Breast epithelium (tissue), 4 donors: Measurements from ENCODE around the gene SERPINA1. TPM values are rescaled to one million over a fixed set of nuclear protein-coding genes. Genes with fewer than 3 reads are reported as not detected.

ENCODE experiments used
- DNase-seq, 2 donors: peaks; one replicate each; pipeline ENCODE4 v3.0.0-alpha.2; 2019; ENCODE audit warnings: low spot score in 2 of 2
- H3K27ac ChIP-seq, 2 donors: fragments of 200-600 bp; sonication (generic) in 1 of 2; one replicate each; pipeline ENCODE4 v1.5.1; 2016 to 2019; ENCODE audit warnings: mild to moderate bottlenecking in 1 of 2
- H3K27me3 ChIP-seq, 2 donors: fragments of 200-600 bp; sonication (generic) in 1 of 2; one replicate each; pipeline versions ENCODE4 v1.5.1 to v1.6.0; 2017 to 2019; ENCODE audit warnings: control low read depth in 1 of 2, mild to moderate bottlenecking in 1 of 2
- H3K36me3 ChIP-seq: fragments of 200-600 bp; one replicate; pipeline ENCODE4 v1.5.1; 2019
- H3K4me1 ChIP-seq, 2 donors: fragments of 200-600 bp; sonication (generic); one replicate each; pipeline ENCODE4 v1.5.1; 2016 to 2019; ENCODE audit warnings: control low read depth in 1 of 2
- H3K4me3 ChIP-seq, 3 donors: fragments of 200-600 bp; sonication (generic); 1 replicate in 2 of 3; 2 replicates in 1 of 3; pipeline ENCODE4 v1.5.1; 2016 to 2019; ENCODE audit warnings: mild to moderate bottlenecking in 3 of 3, moderate library complexity in 2 of 3
- H3K9me3 ChIP-seq, 2 donors: fragments of 200-600 bp; sonication (generic) in 1 of 2; one replicate each; pipeline ENCODE4 v1.5.1; 2016 to 2019; ENCODE audit warnings: control low read depth in 1 of 2
- POLR2A ChIP-seq: fragments of 450-650 bp; IDR thresholded peaks from one replicate; pipeline ENCODE4 v1.6.1; 2016; ENCODE audit warnings: antibody characterized with exemption, mild to moderate bottlenecking, moderate library complexity
- POLR2AphosphoS5 ChIP-seq, 3 donors: sonication (generic); formaldehyde crosslinking; IDR thresholded peaks; one replicate each; pipeline ENCODE4 v1.6.1; 2017; ENCODE audit warnings: antibody characterized with exemption in 3 of 3
- intact Hi-C: fragments of 100-400 bp; cut with DNase I; formaldehyde crosslinking; loops from one replicate; pipeline ENCODE4 v1.15.1; 2023; ENCODE audit warnings: low total_unique reads
- total RNA-seq, 3 donors: library from RNA; depleted of rRNA; stranded (reverse); fragments of >200 nt; gene quantifications; one replicate each; pipeline ENCODE4 v1.1.0, GENCODE V29; 2016
- TF ChIP-seq, protein P1 (sequence below), 3 donors: fragments of 450-650 bp; IDR thresholded peaks; one replicate each; pipeline ENCODE4 v1.5.1; 2016 to 2017; ENCODE audit warnings: antibody characterized with exemption in 3 of 3, mild to moderate bottlenecking in 3 of 3, moderate library complexity in 3 of 3

The SERPINA1 gene
- total RNA-seq, result 100 to 1,000 TPM in 1 of 3 donors, 10 to 100 TPM in 1, 1 to 10 TPM in 1; 7.5 to 200 (median 42.6) TPM

DNA sequence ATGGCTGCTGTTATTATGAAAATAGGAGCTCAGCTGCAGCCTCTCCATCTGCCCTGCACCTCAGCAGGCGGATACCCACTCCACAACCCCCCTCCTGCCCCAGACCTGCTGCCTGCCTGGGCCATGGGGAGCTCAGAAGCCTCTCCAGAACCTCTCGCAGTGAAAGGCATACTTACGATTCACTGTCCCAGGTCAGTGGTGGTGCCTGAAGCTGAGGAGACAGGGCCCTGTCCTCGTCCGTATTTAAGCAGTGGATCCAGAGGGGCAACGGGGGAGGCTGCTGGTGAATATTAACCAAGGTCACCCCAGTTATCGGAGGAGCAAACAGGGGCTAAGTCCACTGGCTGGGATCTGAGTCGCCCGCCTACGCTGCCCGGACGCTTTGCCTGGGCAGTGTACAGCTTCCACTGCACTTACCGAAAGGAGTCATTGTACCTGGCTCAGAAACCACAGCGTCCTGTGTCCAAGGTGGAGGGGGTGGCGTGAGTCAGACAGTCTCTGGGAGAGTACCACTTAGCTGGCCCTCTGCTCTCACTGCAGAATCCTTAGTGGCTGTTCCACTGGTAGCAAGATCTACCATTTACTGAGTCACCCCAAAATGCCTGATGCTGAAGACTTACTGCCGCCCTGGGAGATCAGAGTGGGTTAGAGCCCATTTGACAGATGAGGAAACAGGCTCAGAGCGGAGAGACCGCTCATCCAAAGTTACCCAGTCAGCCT is at the start of gene SERPINA1:
Gene SERPINA1 (minus strand): TSS at position 219 of the 720 bp plus-strand sequence. CDS start 5,365 bp downstream, outside the sequence.
- Histone ChIP-seq H3K4me3 (peak within 1 kb of the TSS in 2 of 3 donors; percentile 22 to 41), H3K9me3 (no peaks in the 10 kb centered on the region), H3K27ac (peak within 1 kb of the TSS; percentile 8 to 52), H3K4me1 (no peaks in the 10 kb centered on the region), H3K36me3 (no peaks in the 10 kb centered on the region), H3K27me3 (no peaks in the 10 kb centered on the region)
- TF ChIP-seq POLR2A, result no peak
- intact Hi-C loops, result no loop called here
- DNase-seq, result peak in 1 of 2 donors; percentile 35

DNA sequence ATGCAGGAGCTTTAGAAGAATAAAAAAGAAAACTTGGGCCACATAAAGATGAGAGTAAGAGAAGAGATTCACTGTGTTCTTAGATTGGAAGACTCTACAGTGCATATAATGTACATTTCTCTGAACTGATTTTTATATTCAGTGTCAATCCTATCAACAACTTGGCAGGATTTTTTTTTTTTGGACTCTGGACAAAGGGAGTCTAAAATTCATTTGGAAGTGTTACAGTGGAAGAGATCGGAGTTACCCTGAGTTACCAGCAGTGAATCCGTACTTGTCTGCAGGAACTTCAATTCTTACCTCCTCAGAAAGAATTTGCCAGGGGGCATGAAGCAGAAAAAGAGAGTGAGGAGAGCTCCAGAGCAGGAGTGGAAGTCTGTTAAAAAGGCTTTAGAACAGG is 40.2 kb upstream of the SERPINA1 start:
- Histone ChIP-seq H3K27ac (no peak overlapping the region), H3K4me1 (no peaks in the 10 kb centered on the region), H3K4me3 (no peak overlapping the region), H3K9me3 (no peaks in the 10 kb centered on the region), H3K36me3 (no peaks in the 10 kb centered on the region), H3K27me3 (no peaks in the 10 kb centered on the region)
- TF ChIP-seq POLR2A, result no peak
- TF ChIP-seq POLR2AphosphoS5 (IDR thresholded peaks at IDR 0.05), result no peak
- TF ChIP-seq, protein P1, sequence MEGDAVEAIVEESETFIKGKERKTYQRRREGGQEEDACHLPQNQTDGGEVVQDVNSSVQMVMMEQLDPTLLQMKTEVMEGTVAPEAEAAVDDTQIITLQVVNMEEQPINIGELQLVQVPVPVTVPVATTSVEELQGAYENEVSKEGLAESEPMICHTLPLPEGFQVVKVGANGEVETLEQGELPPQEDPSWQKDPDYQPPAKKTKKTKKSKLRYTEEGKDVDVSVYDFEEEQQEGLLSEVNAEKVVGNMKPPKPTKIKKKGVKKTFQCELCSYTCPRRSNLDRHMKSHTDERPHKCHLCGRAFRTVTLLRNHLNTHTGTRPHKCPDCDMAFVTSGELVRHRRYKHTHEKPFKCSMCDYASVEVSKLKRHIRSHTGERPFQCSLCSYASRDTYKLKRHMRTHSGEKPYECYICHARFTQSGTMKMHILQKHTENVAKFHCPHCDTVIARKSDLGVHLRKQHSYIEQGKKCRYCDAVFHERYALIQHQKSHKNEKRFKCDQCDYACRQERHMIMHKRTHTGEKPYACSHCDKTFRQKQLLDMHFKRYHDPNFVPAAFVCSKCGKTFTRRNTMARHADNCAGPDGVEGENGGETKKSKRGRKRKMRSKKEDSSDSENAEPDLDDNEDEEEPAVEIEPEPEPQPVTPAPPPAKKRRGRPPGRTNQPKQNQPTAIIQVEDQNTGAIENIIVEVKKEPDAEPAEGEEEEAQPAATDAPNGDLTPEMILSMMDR (IDR thresholded peaks at IDR 0.05), result no peak
- DNase-seq, result no peak
- intact Hi-C loops, result no loop called here

DNA sequence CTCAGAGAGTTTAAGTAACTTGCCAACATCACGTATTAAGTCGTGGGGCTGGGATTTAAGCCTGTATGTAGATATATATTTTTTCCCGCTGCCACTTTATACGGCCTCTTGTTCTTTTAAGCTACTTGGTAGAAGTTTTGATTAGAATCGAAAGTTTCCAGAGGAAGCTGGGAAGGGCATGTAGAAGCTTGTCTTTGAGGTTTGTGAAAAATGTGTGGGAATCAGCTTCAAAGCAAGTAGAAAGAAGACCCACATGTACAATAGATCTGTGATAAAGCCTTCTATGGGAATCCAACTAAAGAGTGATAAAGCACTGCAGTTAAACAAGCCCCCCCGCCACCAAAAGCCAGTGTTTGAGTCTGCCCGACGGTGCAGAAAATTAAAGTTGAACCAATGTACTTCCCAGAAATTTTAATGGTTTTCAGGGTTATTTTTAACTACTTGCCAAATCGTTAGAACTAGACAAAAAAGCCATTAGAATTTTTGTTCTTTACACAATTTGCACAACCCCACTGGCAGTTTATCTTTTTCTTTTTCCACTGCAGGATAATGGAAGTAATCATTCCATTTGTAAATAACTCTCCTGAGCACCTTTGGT is 38.7 kb upstream of the SERPINA1 start:
- TF ChIP-seq POLR2AphosphoS5 (IDR thresholded peaks at IDR 0.05), result no peak
- TF ChIP-seq, protein P1 (IDR thresholded peaks at IDR 0.05), result no peak
- TF ChIP-seq POLR2A, result no peak
- no peak for DNase-seq
- Histone ChIP-seq H3K4me3 (no peak overlapping the region), H3K27me3 (no peaks in the 10 kb centered on the region), H3K27ac (no peak overlapping the region), H3K9me3 (no peaks in the 10 kb centered on the region), H3K36me3 (no peaks in the 10 kb centered on the region), H3K4me1 (no peaks in the 10 kb centered on the region)
- intact Hi-C loops, result no loop called here

DNA sequence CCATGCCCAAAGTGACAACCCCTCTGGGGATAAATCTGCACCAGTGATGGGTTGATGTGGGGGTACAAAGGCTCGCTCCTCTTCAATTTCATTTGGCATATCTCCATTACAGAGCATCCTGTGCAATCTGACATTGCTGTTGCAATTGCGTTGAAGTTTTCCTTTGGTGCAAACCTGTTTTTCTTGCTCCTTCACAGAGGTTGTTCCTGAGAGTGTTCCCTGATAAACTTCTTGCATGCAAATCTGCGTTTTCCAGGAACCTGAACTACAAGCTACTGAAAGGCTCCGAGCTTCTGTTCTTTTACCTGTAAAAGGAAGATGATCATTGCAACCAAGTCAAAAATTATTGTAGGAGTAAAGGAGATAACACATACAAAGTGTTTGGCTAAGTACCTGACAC is 38.1 kb upstream of the SERPINA1 start:
- TF ChIP-seq, protein P1 (IDR thresholded peaks at IDR 0.05), result no peak
- TF ChIP-seq POLR2AphosphoS5 (IDR thresholded peaks at IDR 0.05) (no peak), POLR2A (no peak)
- Histone ChIP-seq H3K4me3 (no peak overlapping the region), H3K36me3 (no peaks in the 10 kb centered on the region), H3K27me3 (no peaks in the 10 kb centered on the region), H3K9me3 (no peaks in the 10 kb centered on the region), H3K27ac (no peak overlapping the region), H3K4me1 (no peaks in the 10 kb centered on the region)
- intact Hi-C loops, result no loop called here
- no peak for DNase-seq

DNA sequence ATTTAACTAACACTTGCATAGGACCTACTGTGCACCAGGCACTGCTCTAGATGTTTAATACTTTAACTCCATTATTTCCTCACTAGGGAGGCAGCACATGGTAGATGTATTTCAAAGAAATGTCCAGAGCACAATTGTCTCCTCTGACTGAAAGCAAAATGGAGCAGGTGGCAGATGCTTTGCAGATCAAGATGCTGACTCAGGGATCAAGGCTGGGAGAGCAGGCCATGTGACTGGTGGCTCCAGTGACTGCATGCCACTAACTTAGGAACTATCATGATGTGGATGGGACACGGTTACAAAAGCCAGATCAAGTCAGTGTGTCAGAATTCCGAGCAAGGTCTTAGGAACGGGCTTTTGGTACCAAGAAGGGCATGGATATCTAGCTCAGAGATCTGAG is 36.0 kb upstream of the SERPINA1 start:
- TF ChIP-seq POLR2A (no peak), POLR2AphosphoS5 (IDR thresholded peaks at IDR 0.05) (no peak)
- TF ChIP-seq, protein P1 (IDR thresholded peaks at IDR 0.05), result no peak
- Histone ChIP-seq H3K9me3 (no peaks in the 10 kb centered on the region), H3K27ac (no peak overlapping the region), H3K27me3 (no peaks in the 10 kb centered on the region), H3K4me1 (no peaks in the 10 kb centered on the region), H3K36me3 (no peaks in the 10 kb centered on the region), H3K4me3 (no peak overlapping the region)
- intact Hi-C loops, result no loop called here
- no peak for DNase-seq
